Natural killer cell (primary cell): Measurements from ENCODE around the gene WBP1. TPM values are rescaled to one million over a fixed set of nuclear protein-coding genes. Genes with fewer than 3 reads are reported as not detected.
A peak's percentile ranks its signal among the peaks of the same experiment; 100 is the strongest.

Experiments
- ATAC-seq, 3 donors: fragments of 150-1000 bp in 2 of 3; fragments of 200-7000 bp in 1 of 3; cut with Tn5 transposase; 1 replicate in 1 of 3; 2 replicates in 2 of 3; pipeline ENCODE4 v1.10.0; 2021; ENCODE audit warnings: mild to moderate bottlenecking in 2 of 3, moderate library complexity in 2 of 3
- DNase-seq, 2 donors: peaks; one replicate each; pipeline versions ENCODE4 v3.0.0 to v3.0.0-alpha.2; 2013 to 2021; ENCODE audit warnings: mixed read lengths in 1 of 2
- H3K27ac ChIP-seq: one replicate; pipeline ENCODE4 v1.5.1; 2013; ENCODE audit warnings: mild to moderate bottlenecking, low read length
- H3K27me3 ChIP-seq: one replicate; pipeline ENCODE4 v1.6.1; 2013; ENCODE audit warnings: low read length; ENCODE audit not compliant: control insufficient read depth, insufficient read depth
- H3K36me3 ChIP-seq: one replicate; pipeline ENCODE4 v1.6.1; 2013; ENCODE audit warnings: low read length; ENCODE audit not compliant: control insufficient read depth, insufficient read depth
- H3K4me1 ChIP-seq: one replicate; pipeline ENCODE4 v1.6.1; 2013; ENCODE audit warnings: low read length; ENCODE audit not compliant: control insufficient read depth, insufficient read depth
- H3K4me3 ChIP-seq: one replicate; pipeline ENCODE4 v1.5.1; 2013; ENCODE audit warnings: low read length
- H3K9me3 ChIP-seq: one replicate; pipeline ENCODE4 v1.6.1; 2013; ENCODE audit warnings: low read length; ENCODE audit not compliant: control insufficient read depth, insufficient read depth
- H3K27ac Mint-ChIP-seq, 2 donors: one replicate each; pipeline ENCODE4 v1.8.0; 2022; ENCODE audit warnings: mild to moderate bottlenecking in 2 of 2, mixed read lengths in 2 of 2, moderate library complexity in 1 of 2
- H3K27me3 Mint-ChIP-seq, 2 donors: one replicate each; pipeline ENCODE4 v1.8.0; 2022; ENCODE audit warnings: low read depth in 2 of 2, mixed read lengths in 2 of 2
- H3K36me3 Mint-ChIP-seq: one replicate; pipeline ENCODE4 v1.8.0; 2022; ENCODE audit warnings: mixed read lengths
- H3K4me1 Mint-ChIP-seq, 2 donors: one replicate each; pipeline ENCODE4 v1.8.0; 2022; ENCODE audit warnings: mixed read lengths in 2 of 2
- H3K4me3 Mint-ChIP-seq: one replicate; pipeline ENCODE4 v1.8.0; 2022; ENCODE audit warnings: mild to moderate bottlenecking, moderate library complexity, mixed read lengths
- H3K9me3 Mint-ChIP-seq, 2 donors: one replicate each; pipeline ENCODE4 v1.8.0; 2022; ENCODE audit warnings: mixed read lengths in 2 of 2
- WGBS: methylation state at CpG from one replicate; pipeline ENCODE4 v1.1.7; 2013; ENCODE audit warnings: missing lambda C conversion rate; ENCODE audit not compliant: insufficient coverage; 5-methylcytosine and 5-hydroxymethylcytosine counted together
- intact Hi-C: fragments of 100-400 bp; cut with micrococcal nuclease; formaldehyde crosslinking; loops from one replicate; pipeline ENCODE4 v1.14.2; 2022
- total RNA-seq, 4 donors: library from RNA; stranded (reverse); fragments of 120-200 nt in 1 of 4; gene quantifications; one replicate each; pipeline versions ENCODE4 v1.2.3 to v1.2.4, GENCODE V29; 2013 to 2022
- TF ChIP-seq, protein P1 (sequence below): fragments of 200-600 bp; IDR thresholded peaks from one replicate; pipeline ENCODE4 v1.8.0; 2022; ENCODE audit warnings: antibody characterized with exemption

Gene WBP1
- total RNA-seq, 3 donors from 2014 or later (not counting 1 experiment from before 2014, with no cell fraction given): 65.1 to 68.3 (median 65.4) TPM

DNA sequence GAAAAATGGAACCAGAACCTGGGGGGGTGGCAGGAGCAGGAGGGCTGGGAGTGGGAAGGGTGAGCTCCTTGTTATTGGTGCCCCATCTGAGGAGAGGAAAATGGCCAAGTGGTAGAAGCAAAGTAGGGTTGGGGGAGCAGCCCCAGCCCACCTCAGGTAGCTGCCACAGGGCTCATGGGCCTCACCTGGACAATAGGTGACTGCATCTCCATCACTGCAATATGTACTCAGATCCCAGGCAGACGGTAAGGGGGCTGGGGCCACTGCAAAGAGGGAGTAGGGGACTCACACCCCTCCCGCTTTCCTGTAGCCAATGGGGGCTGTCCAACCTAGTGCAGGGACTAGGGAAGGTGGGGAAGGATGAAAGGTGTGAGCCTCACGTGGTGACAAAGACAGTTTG is 41.0 kb upstream of the WBP1 start:
- intact Hi-C loops: no loop called here
- Histone ChIP-seq H3K27ac (no peak overlapping the region), H3K4me1 (peaks cover 36% of the 10 kb centered on the region), H3K9me3 (no peaks in the 10 kb centered on the region), H3K36me3 (no peaks in the 10 kb centered on the region), H3K27me3 (no peaks in the 10 kb centered on the region), H3K4me3 (no peak overlapping the region)
- Mint-ChIP-seq H3K27ac (peak overlapping the region in 1 of 2 donors; percentile 31), H3K4me3 (no peak overlapping the region), H3K4me1 (peaks cover 25 to 38% of the 10 kb centered on the region in 2 donors), H3K27me3 (peaks cover 0 to 7% of the 10 kb centered on the region in 2 donors), H3K36me3 (no peaks in the 10 kb centered on the region), H3K9me3 (no peaks in the 10 kb centered on the region)
- TF ChIP-seq, protein P1, sequence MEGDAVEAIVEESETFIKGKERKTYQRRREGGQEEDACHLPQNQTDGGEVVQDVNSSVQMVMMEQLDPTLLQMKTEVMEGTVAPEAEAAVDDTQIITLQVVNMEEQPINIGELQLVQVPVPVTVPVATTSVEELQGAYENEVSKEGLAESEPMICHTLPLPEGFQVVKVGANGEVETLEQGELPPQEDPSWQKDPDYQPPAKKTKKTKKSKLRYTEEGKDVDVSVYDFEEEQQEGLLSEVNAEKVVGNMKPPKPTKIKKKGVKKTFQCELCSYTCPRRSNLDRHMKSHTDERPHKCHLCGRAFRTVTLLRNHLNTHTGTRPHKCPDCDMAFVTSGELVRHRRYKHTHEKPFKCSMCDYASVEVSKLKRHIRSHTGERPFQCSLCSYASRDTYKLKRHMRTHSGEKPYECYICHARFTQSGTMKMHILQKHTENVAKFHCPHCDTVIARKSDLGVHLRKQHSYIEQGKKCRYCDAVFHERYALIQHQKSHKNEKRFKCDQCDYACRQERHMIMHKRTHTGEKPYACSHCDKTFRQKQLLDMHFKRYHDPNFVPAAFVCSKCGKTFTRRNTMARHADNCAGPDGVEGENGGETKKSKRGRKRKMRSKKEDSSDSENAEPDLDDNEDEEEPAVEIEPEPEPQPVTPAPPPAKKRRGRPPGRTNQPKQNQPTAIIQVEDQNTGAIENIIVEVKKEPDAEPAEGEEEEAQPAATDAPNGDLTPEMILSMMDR: no peak
- WGBS: 88% methylated on average over 3 of the region's 3 CpGs
- no peak for ATAC-seq
- DNase-seq: no peak

DNA sequence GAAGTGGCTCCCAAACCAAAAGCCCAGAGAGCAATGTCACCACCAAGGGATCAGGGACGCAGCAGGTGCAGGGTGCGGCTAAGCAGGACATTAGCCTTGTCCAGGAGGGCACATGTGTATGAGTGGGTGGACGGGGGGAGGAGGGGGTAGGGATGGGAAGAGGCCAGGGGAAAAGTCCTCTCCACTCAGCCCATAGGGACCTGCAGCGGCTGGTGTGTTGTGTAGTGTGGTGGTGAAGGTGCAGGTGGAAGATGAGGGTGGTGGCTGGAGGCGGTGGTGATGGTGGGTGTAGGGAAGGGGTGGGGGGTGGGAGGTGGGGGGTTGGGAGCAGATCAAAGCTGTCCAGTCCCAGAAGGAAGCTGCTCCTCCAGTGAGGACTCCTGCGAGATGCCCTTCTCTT is 40.5 kb upstream of the WBP1 start:
- H3K9me3 Mint-ChIP-seq: no peaks in the 10 kb centered on the region
- H3K4me3 ChIP-seq: no peak overlapping the region
- WGBS: 95% methylated on average over 5 of the region's 6 CpGs
- peaks cover 25 to 41% of the 10 kb centered on the region in 2 donors for H3K4me1 Mint-ChIP-seq
- peaks cover 0 to 7% of the 10 kb centered on the region in 2 donors for H3K27me3 Mint-ChIP-seq
- no peak for DNase-seq
- H3K36me3 Mint-ChIP-seq: no peaks in the 10 kb centered on the region
- H3K4me1 ChIP-seq: peaks cover 39% of the 10 kb centered on the region
- ATAC-seq: no peak
- no peaks in the 10 kb centered on the region for H3K27me3 ChIP-seq
- H3K27ac Mint-ChIP-seq: no peak overlapping the region
- no peak overlapping the region for H3K4me3 Mint-ChIP-seq
- H3K27ac ChIP-seq: no peak overlapping the region
- H3K9me3 ChIP-seq: no peaks in the 10 kb centered on the region
- intact Hi-C loops: no loop called here
- TF ChIP-seq, protein P1: no peak
- no peaks in the 10 kb centered on the region for H3K36me3 ChIP-seq

DNA sequence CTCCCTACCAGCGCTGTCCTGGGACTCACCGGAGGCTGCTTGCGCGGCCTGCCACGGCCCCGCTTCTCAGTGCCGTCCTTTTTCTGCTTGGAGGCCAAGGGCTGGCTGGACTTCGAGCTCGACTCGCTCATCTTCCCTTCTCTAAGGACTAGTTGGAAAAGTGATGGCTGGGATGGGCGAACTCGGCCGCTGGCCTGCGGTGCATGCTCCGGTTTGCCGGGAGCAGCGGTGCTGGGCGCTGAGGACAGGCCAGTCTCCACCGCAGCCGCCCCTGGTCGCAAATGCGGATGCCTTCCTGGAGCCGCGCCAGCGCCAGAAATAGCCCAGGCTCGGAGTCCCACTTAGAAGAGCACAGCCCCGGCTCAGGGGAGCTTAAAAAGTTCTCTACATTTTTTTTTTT is 39.9 kb upstream of the WBP1 start:
- Histone ChIP-seq H3K4me1 (peaks cover 39% of the 10 kb centered on the region), H3K4me3 (no peak overlapping the region), H3K27me3 (no peaks in the 10 kb centered on the region), H3K27ac (no peak overlapping the region), H3K9me3 (no peaks in the 10 kb centered on the region), H3K36me3 (no peaks in the 10 kb centered on the region)
- ATAC-seq (no peak), DNase-seq (no peak)
- no peaks in the 10 kb centered on the region for H3K36me3 Mint-ChIP-seq
- H3K4me1 Mint-ChIP-seq: peaks cover 25 to 43% of the 10 kb centered on the region in 2 donors
- no peaks in the 10 kb centered on the region for H3K9me3 Mint-ChIP-seq
- H3K27me3 Mint-ChIP-seq: peaks cover 0 to 6% of the 10 kb centered on the region in 2 donors
- TF ChIP-seq, protein P1: no peak
- no peak overlapping the region for H3K27ac Mint-ChIP-seq
- intact Hi-C loops: no loop called here
- WGBS: 95% methylated on average over 26 of the region's 27 CpGs
- no peak overlapping the region for H3K4me3 Mint-ChIP-seq

DNA sequence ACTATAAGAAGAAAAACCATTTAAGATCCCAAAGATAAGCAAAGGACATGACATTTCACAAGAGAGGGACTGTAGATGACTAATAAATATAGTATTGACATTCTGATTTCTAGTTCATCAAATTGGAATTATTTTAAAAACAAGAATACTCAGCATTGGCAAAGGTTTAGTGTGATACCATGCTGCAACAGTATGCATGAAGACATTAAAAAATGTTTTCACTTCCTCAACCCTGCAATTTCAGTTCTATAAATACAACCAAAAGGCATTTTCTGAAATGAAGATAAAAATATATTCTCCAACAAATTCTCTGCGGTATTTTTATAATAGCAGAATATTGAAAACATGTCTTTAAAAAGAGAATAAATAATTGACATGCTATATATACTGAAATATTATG is 38.9 kb upstream of the WBP1 start:
- Mint-ChIP-seq H3K4me1 (peaks cover 24 to 40% of the 10 kb centered on the region in 2 donors), H3K27me3 (peaks cover 0 to 4% of the 10 kb centered on the region in 2 donors), H3K27ac (no peak overlapping the region), H3K36me3 (no peaks in the 10 kb centered on the region), H3K4me3 (no peak overlapping the region), H3K9me3 (no peaks in the 10 kb centered on the region)
- no peak for ATAC-seq
- Histone ChIP-seq H3K4me3 (no peak overlapping the region), H3K4me1 (peaks cover 35% of the 10 kb centered on the region), H3K9me3 (no peaks in the 10 kb centered on the region), H3K27ac (no peak overlapping the region), H3K27me3 (no peaks in the 10 kb centered on the region), H3K36me3 (no peaks in the 10 kb centered on the region)
- WGBS: no CpG with 5 or more reads among the region's 1 CpG
- no peak for DNase-seq
- TF ChIP-seq, protein P1: no peak
- intact Hi-C loops: no loop called here
